HG03342 (cell line): ENCODE measurements around the gene PRKCD.

Experiments used
- ATAC-seq: cut with Tn5 transposase; IDR thresholded peaks from one replicate; pipeline ENCODE4 v1.9.1; 2021; ENCODE audit warnings: mild to moderate bottlenecking, moderate library complexity; ENCODE audit not compliant: unreplicated experiment

Gene PRKCD

GRCh38 chr3:53169832-53170324 lies 8.9 kb downstream of the PRKCD start:
- no peak for ATAC-seq

- peak; percentile 34 for ATAC-seq
Measured at GRCh38 chr3:53170325-53171063, 9.5 kb downstream of the PRKCD start.

- ATAC-seq = no peak
Measured at GRCh38 chr3:53171064-53171418, 10.0 kb downstream of the PRKCD start.

GRCh38 chr3:53171827-53172505 lies 11.0 kb downstream of the PRKCD start:
- no peak for ATAC-seq

GRCh38 chr3:53173107-53173506 lies 12.1 kb downstream of the PRKCD start:
- no peak for ATAC-seq

GRCh38 chr3:53174346-53175250 lies 13.6 kb downstream of the PRKCD start:
- ATAC-seq = peak; percentile 54

GRCh38 chr3:53175613-53176540 lies 14.9 kb downstream of the PRKCD start:
- ATAC-seq = no peak

- ATAC-seq = no peak
Measured at GRCh38 chr3:53178246-53178645, 17.2 kb downstream of the PRKCD start.

- no peak for ATAC-seq
Measured at GRCh38 chr3:53179580-53179979, 18.6 kb downstream of the PRKCD start.

GRCh38 chr3:53180305-53181023 lies 19.5 kb downstream of the PRKCD start:
- ATAC-seq = peak; percentile 95

GRCh38 chr3:53181024-53181371 lies 20.0 kb downstream of the PRKCD start:
- peak; percentile 11 for ATAC-seq

GRCh38 chr3:53181528-53181927 lies 20.5 kb downstream of the PRKCD start:
- no peak for ATAC-seq

GRCh38 chr3:53182764-53183355 lies 21.9 kb downstream of the PRKCD start:
- ATAC-seq = no peak

GRCh38 chr3:53183514-53183913 lies 22.5 kb downstream of the PRKCD start:
- no peak for ATAC-seq

- no peak for ATAC-seq
Measured at GRCh38 chr3:53184701-53185100, 23.7 kb downstream of the PRKCD start.

GRCh38 chr3:53185761-53186465 lies 24.9 kb downstream of the PRKCD start:
- ATAC-seq = no peak

GRCh38 chr3:53186726-53187125 lies 25.7 kb downstream of the PRKCD start:
- no peak for ATAC-seq

- ATAC-seq = no peak
Measured at GRCh38 chr3:53187430-53187829, 26.4 kb downstream of the PRKCD start.
